IMR-90 (cell line): ENCODE measurements around the gene PUM2. TPM values are rescaled to one million over a fixed set of nuclear protein-coding genes. Genes with fewer than 3 reads are reported as not detected.

Experiments used
- ATAC-seq: fragments of 200-7000 bp; cut with Tn5 transposase; 2 replicates; pipeline ENCODE4 v1.9.1; 2020; ENCODE audit warnings: low read depth, mild to moderate bottlenecking, moderate library complexity
- BruUV-seq: library from RNA; stranded (reverse); fragments of 400-500 nt; replicated peaks from 2 replicates; lab custom pipeline; 2021; lab: Mats Ljungman, UMichigan
- CTCF ChIA-PET: fragments of 300-600 bp; formaldehyde crosslinking; extraction: SDS; loops from one replicate; lab custom pipeline; 2021; ENCODE audit warnings: antibody characterized with exemption; lab: Yijun Ruan, JAX
- POLR2A ChIA-PET: fragments of 300-600 bp; sonication (Branson Sonifier 250); formaldehyde crosslinking; loops from one replicate; lab custom pipeline; 2022; ENCODE audit warnings: antibody characterized with exemption; ENCODE audit not compliant: unreplicated experiment; lab: Charles Lee
- DNase-seq: peaks from one replicate; pipeline ENCODE4 v3.0.0; 2013
- H2AFZ ChIP-seq: replicated peaks from 2 replicates; pipeline ENCODE3; 2013; ENCODE audit warnings: low read length, mild to moderate bottlenecking; ENCODE audit not compliant: poor library complexity
- H2AK5ac ChIP-seq: 2 replicates; pipeline ENCODE4 v1.6.1; 2013; ENCODE audit warnings: low read depth, low read length, inconsistent platforms
- H2AK9ac ChIP-seq: replicated peaks from 2 replicates; pipeline ENCODE3; 2013; ENCODE audit warnings: mild to moderate bottlenecking, low read depth, low read length, moderate library complexity; ENCODE audit not compliant: poor library complexity
- H2BK120ac ChIP-seq: 2 replicates; pipeline ENCODE4 v1.6.1; 2013; ENCODE audit warnings: low read depth, low read length, inconsistent platforms
- H2BK15ac ChIP-seq: 3 replicates; pipeline ENCODE4 v1.6.1; 2013; ENCODE audit warnings: low read depth, low read length, inconsistent platforms
- H2BK20ac ChIP-seq: 2 replicates; pipeline ENCODE4 v1.6.1; 2013; ENCODE audit warnings: low read depth, mild to moderate bottlenecking, inconsistent platforms, low read length, moderate library complexity
- H2BK5ac ChIP-seq: 2 replicates; pipeline ENCODE4 v1.6.1; 2013; ENCODE audit warnings: mild to moderate bottlenecking, low read depth, low read length, inconsistent platforms; ENCODE audit not compliant: poor library complexity, severe bottlenecking
- H3K14ac ChIP-seq: replicated peaks from 2 replicates; pipeline ENCODE4 v1.6.1; 2013; ENCODE audit warnings: low read depth, low read length, inconsistent platforms
- H3K18ac ChIP-seq: 2 replicates; pipeline ENCODE4 v1.6.1; 2013; ENCODE audit warnings: low read depth, low read length, control low read depth
- H3K23ac ChIP-seq: 2 replicates; pipeline ENCODE4 v1.6.1; 2013; ENCODE audit warnings: low read depth, low read length, inconsistent platforms
- H3K27ac ChIP-seq: 2 replicates; pipeline ENCODE4 v1.5.1; 2013; ENCODE audit warnings: mild to moderate bottlenecking, control low read depth, low read length; ENCODE audit not compliant: insufficient read depth
- H3K27me3 ChIP-seq: 2 replicates; pipeline ENCODE4 v1.6.1; 2013; ENCODE audit warnings: low read length; ENCODE audit not compliant: control insufficient read depth, insufficient read depth
- H3K36me3 ChIP-seq: 2 replicates; pipeline ENCODE4 v1.6.1; 2013; ENCODE audit warnings: low read length, mixed read lengths; ENCODE audit not compliant: control insufficient read depth, insufficient read depth
- H3K4ac ChIP-seq: 2 replicates; pipeline ENCODE4 v1.6.1; 2013; ENCODE audit warnings: low read depth, low read length, inconsistent platforms
- H3K4me1 ChIP-seq: 2 replicates; pipeline ENCODE4 v1.6.1; 2013; ENCODE audit warnings: low read length, mixed read lengths; ENCODE audit not compliant: control insufficient read depth, insufficient read depth
- H3K4me2 ChIP-seq: 2 replicates; pipeline ENCODE4 v1.6.1; 2013; ENCODE audit warnings: low read depth, mild to moderate bottlenecking, control low read depth, low read length, moderate library complexity
- H3K4me3 ChIP-seq: 2 replicates; pipeline ENCODE4 v1.5.1; 2013; ENCODE audit warnings: low read depth, mild to moderate bottlenecking, control low read depth, low read length, moderate library complexity; ENCODE audit not compliant: insufficient read depth
- H3K56ac ChIP-seq: 2 replicates; pipeline ENCODE4 v1.6.1; 2013; ENCODE audit warnings: low read length, inconsistent platforms; ENCODE audit not compliant: insufficient read depth; ENCODE audit errors: extremely low read depth
- H3K79me1 ChIP-seq, 2 experiments: 2 replicates each; pipeline ENCODE4 v1.6.1; 2013; ENCODE audit warnings: low read length in 2 of 2, inconsistent platforms in 1 of 2, low read depth in 1 of 2
- H3K9ac ChIP-seq: 2 replicates; pipeline ENCODE4 v1.6.1; 2013; ENCODE audit warnings: low read depth, low read length, control low read depth
- H3K9me1 ChIP-seq: 2 replicates; pipeline ENCODE4 v1.6.1; 2013; ENCODE audit warnings: low read length, inconsistent platforms; ENCODE audit not compliant: insufficient read depth
- H3K9me3 ChIP-seq: 2 replicates; pipeline ENCODE4 v1.6.1; 2013; ENCODE audit warnings: low read length; ENCODE audit not compliant: control insufficient read depth, insufficient read depth
- H4K20me1 ChIP-seq: 2 replicates; pipeline ENCODE4 v1.6.1; 2013; ENCODE audit warnings: low read length, inconsistent platforms; ENCODE audit not compliant: insufficient read depth
- H4K5ac ChIP-seq: 2 replicates; pipeline ENCODE4 v1.6.1; 2013; ENCODE audit warnings: mild to moderate bottlenecking, low read depth, low read length, control low read depth
- H4K8ac ChIP-seq, 2 experiments: 2 replicates each; pipeline ENCODE4 v1.6.1; 2013; ENCODE audit warnings: low read depth in 2 of 2, low read length in 2 of 2, control low read depth in 1 of 2, inconsistent platforms in 1 of 2
- H4K91ac ChIP-seq: 2 replicates; pipeline ENCODE4 v1.6.1; 2013; ENCODE audit warnings: low read depth, low read length, inconsistent platforms; ENCODE audit not compliant: insufficient read depth
- BHLHE40 ChIP-seq: fragments of 150-350 bp; IDR thresholded peaks from 2 replicates; pipeline ENCODE4 v1.6.1; 2016; ENCODE audit warnings: mild to moderate bottlenecking, low read depth, low read length
- CEBPB ChIP-seq: IDR thresholded peaks from 2 replicates; pipeline ENCODE4 v1.6.1; 2012; ENCODE audit warnings: low read depth, low read length, improper control_type of control experiment
- CHD1 ChIP-seq: IDR thresholded peaks from 2 replicates; pipeline ENCODE4 v1.6.1; 2012; ENCODE audit warnings: low read depth, low read length, improper control_type of control experiment
- FOS ChIP-seq: fragments of 150-350 bp; IDR thresholded peaks from 2 replicates; pipeline ENCODE4 v1.6.1; 2016; ENCODE audit warnings: low read depth, low read length
- MAFK ChIP-seq: IDR thresholded peaks from 2 replicates; pipeline ENCODE4 v1.6.1; 2012; ENCODE audit warnings: low read depth, low read length, improper control_type of control experiment
- MAZ ChIP-seq: IDR thresholded peaks from 2 replicates; pipeline ENCODE4 v1.6.1; 2012; ENCODE audit warnings: low read depth, mild to moderate bottlenecking, low read length, improper control_type of control experiment, moderate library complexity, borderline replicate concordance
- MXI1 ChIP-seq: IDR thresholded peaks from 2 replicates; pipeline ENCODE4 v1.6.1; 2012; ENCODE audit warnings: low read depth, mild to moderate bottlenecking, low read length, moderate library complexity, borderline replicate concordance
- NFE2L2 ChIP-seq: fragments of 150-350 bp; IDR thresholded peaks from 2 replicates; pipeline ENCODE4 v1.6.1; 2016; ENCODE audit warnings: low read depth, mild to moderate bottlenecking, low read length
- POLR2A ChIP-seq: IDR thresholded peaks from 2 replicates; pipeline ENCODE4 v1.6.1; 2012; ENCODE audit warnings: mild to moderate bottlenecking, low read depth, low read length
- RAD21 ChIP-seq: IDR thresholded peaks from 2 replicates; pipeline ENCODE4 v1.6.1; 2012; ENCODE audit warnings: low read length, improper control_type of control experiment
- RCOR1 ChIP-seq: IDR thresholded peaks from 2 replicates; pipeline ENCODE4 v1.6.1; 2012; ENCODE audit warnings: mild to moderate bottlenecking, low read length, improper control_type of control experiment; ENCODE audit not compliant: insufficient replicate concordance
- RFX5 ChIP-seq: IDR thresholded peaks from 2 replicates; pipeline ENCODE4 v1.8.0; 2012; ENCODE audit warnings: low read depth, mild to moderate bottlenecking, low read length, moderate library complexity
- SMC3 ChIP-seq: fragments of 150-350 bp; IDR thresholded peaks from 2 replicates; pipeline ENCODE4 v1.6.1; 2016; ENCODE audit warnings: low read depth, mild to moderate bottlenecking, antibody characterized with exemption, low read length, moderate library complexity
- WGBS, 2 experiments: methylation state at CpG; one replicate each; pipeline versions ENCODE4 v1.1.5 to v1.1.7; 2013; ENCODE audit warnings: missing lambda C conversion rate in 2 of 2; ENCODE audit not compliant: insufficient read length in 1 of 2; ENCODE audit errors: extremely low coverage in 2 of 2; 5-methylcytosine and 5-hydroxymethylcytosine counted together
- dilution Hi-C: fragments of 300-500 bp; cut with HindIII; formaldehyde crosslinking; loops from one replicate; pipeline ENCODE4 v1.14.3; 2018; ENCODE audit warnings: low sequenced_read_pairs; ENCODE audit not compliant: unreplicated experiment
- in situ Hi-C: fragments of 300-500 bp; cut with MboI; formaldehyde crosslinking; loops from 3 replicates; pipeline ENCODE4 v1.14.3; 2019; ENCODE audit warnings: low sequenced_read_pairs, inconsistent platforms, mixed read lengths
- intact Hi-C: fragments of 100-400 bp; cut with micrococcal nuclease; formaldehyde crosslinking; loops from 2 replicates; pipeline ENCODE4 v1.10.0; 2022
- polyA plus RNA-seq, 3 experiments: library from polyadenylated mRNA; depleted of rRNA; stranded (reverse); fragments of >200 nt; gene quantifications; 2 replicates each; pipeline ENCODE4 v1.2.3, GENCODE V29; 2012; ENCODE audit warnings: low replicate concordance in 1 of 3
- total RNA-seq: library from RNA; depleted of rRNA; stranded (reverse); fragments of >200 nt; gene quantifications from 2 replicates; pipeline ENCODE4 v1.2.3, GENCODE V29; 2012
- TF ChIP-seq, protein P1 (sequence below): conservative IDR thresholded peaks from 2 replicates; pipeline ENCODE4 v1.5.1; 2012; ENCODE audit warnings: mild to moderate bottlenecking, low read depth, low read length, improper control_type of control experiment
- TF ChIP-seq, protein P2 (sequence below): fragments of 150-350 bp; IDR thresholded peaks from 2 replicates; pipeline ENCODE4 v1.6.1; 2016; ENCODE audit warnings: low read depth, mild to moderate bottlenecking, low read length, moderate library complexity, borderline replicate concordance
- TF ChIP-seq, protein P3 (sequence below): fragments of 150-350 bp; IDR thresholded peaks from 2 replicates; pipeline ENCODE4 v1.6.1; 2017; ENCODE audit warnings: mild to moderate bottlenecking, antibody characterized with exemption, low read length, low read depth

Gene PUM2
- total and polyA plus RNA-seq, 2 of the 4 experiments (the other 2 are of a cell fraction), result 18.8 to 38.4 TPM

GRCh38 chr2:20291106-20291564 is 59.5 kb downstream of the PUM2 start:
- Histone ChIP-seq H4K5ac (no peak overlapping the region), H2AK9ac (no peak overlapping the region), H4K20me1 (no peaks in the 10 kb centered on the region; the same call in 1 of the 2 replicates), H3K4me1 (peaks cover 2% of the 10 kb centered on the region; the same call in 1 of the 2 replicates), H3K4me2 (no peak overlapping the region), H3K79me1 (peaks cover 19 to 37% of the 10 kb centered on the region in 2 experiments), H3K23ac (no peak overlapping the region), H3K14ac (0 out of 2 replicates have a peak overlapping the region, but pooled peaks have one; percentile 33), H3K9me1 (0 out of 2 replicates have a peak, but pooled peaks cover 5% of the 10 kb centered on the region), H4K91ac (no peak overlapping the region), H2BK120ac (no peak overlapping the region), H2AFZ (peak overlapping the region; percentile 46), H2BK15ac (no peak overlapping the region), H3K27me3 (no peaks in the 10 kb centered on the region), H3K18ac (no peak overlapping the region), H3K56ac (no peak overlapping the region), H3K36me3 (peaks cover 23% of the 10 kb centered on the region), H2AK5ac (no peak overlapping the region), H2BK20ac (no peak overlapping the region), H3K4me3 (no peak overlapping the region), H3K27ac (no peak overlapping the region), H3K4ac (peak overlapping the region; percentile 24; the same call in 1 of the 2 replicates), H3K9me3 (no peaks in the 10 kb centered on the region), H3K9ac (no peak overlapping the region), H4K8ac (peak overlapping the region in 1 of 2 experiments; percentile 73; a peak in 2 of 4 replicates), H2BK5ac (peak overlapping the region; percentile 31)
- intact Hi-C loops, result no loop called here
- BruUV-seq, result no TSS peak
- no peak for TF ChIP-seq RCOR1
- peak; percentile 73 for TF ChIP-seq SMC3
- TF ChIP-seq CHD1, result no peak
- 0 out of 2 replicates have a peak, but pooled peaks have one; percentile 38 for TF ChIP-seq MXI1
- peak; percentile 56 for TF ChIP-seq RAD21
- TF ChIP-seq MAFK, result no peak
- no peak for TF ChIP-seq FOS
- no peak for TF ChIP-seq RFX5
- TF ChIP-seq, protein P1, sequence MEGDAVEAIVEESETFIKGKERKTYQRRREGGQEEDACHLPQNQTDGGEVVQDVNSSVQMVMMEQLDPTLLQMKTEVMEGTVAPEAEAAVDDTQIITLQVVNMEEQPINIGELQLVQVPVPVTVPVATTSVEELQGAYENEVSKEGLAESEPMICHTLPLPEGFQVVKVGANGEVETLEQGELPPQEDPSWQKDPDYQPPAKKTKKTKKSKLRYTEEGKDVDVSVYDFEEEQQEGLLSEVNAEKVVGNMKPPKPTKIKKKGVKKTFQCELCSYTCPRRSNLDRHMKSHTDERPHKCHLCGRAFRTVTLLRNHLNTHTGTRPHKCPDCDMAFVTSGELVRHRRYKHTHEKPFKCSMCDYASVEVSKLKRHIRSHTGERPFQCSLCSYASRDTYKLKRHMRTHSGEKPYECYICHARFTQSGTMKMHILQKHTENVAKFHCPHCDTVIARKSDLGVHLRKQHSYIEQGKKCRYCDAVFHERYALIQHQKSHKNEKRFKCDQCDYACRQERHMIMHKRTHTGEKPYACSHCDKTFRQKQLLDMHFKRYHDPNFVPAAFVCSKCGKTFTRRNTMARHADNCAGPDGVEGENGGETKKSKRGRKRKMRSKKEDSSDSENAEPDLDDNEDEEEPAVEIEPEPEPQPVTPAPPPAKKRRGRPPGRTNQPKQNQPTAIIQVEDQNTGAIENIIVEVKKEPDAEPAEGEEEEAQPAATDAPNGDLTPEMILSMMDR, result peak; percentile 84
- TF ChIP-seq, protein P2, sequence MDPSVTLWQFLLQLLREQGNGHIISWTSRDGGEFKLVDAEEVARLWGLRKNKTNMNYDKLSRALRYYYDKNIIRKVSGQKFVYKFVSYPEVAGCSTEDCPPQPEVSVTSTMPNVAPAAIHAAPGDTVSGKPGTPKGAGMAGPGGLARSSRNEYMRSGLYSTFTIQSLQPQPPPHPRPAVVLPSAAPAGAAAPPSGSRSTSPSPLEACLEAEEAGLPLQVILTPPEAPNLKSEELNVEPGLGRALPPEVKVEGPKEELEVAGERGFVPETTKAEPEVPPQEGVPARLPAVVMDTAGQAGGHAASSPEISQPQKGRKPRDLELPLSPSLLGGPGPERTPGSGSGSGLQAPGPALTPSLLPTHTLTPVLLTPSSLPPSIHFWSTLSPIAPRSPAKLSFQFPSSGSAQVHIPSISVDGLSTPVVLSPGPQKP, result no peak
- TF ChIP-seq BHLHE40, result 0 out of 2 replicates have a peak, but pooled peaks have one; percentile 36
- TF ChIP-seq MAZ, result no peak
- no peak for TF ChIP-seq POLR2A
- no peak for TF ChIP-seq NFE2L2
- TF ChIP-seq CEBPB, result no peak
- TF ChIP-seq, protein P3, sequence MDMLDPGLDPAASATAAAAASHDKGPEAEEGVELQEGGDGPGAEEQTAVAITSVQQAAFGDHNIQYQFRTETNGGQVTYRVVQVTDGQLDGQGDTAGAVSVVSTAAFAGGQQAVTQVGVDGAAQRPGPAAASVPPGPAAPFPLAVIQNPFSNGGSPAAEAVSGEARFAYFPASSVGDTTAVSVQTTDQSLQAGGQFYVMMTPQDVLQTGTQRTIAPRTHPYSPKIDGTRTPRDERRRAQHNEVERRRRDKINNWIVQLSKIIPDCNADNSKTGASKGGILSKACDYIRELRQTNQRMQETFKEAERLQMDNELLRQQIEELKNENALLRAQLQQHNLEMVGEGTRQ, result peak; percentile 64; the same call in 1 of the 2 replicates
- ATAC-seq, result peak; percentile 99
- no CpG with 5 or more reads among the region's 7 CpGs for WGBS, 2 experiments
- in situ Hi-C loops, result no loop called here
- peak; percentile 82 for DNase-seq
- dilution Hi-C loops, result no loop called here
- ChIA-PET CTCF (interaction anchor here (0.6 to 2.7 kb wide), 16 partner anchors 9 to 336 kb away, joined by 3 to 16 read pairs (median 4); no protein-coding TSS in a partner anchor), POLR2A (no interaction called here)
